K562 (cell line): ENCODE data around the gene ACKR3. TPM values are rescaled to one million over a fixed set of nuclear protein-coding genes. Genes with fewer than 3 reads are reported as not detected.

Experiments
- ATAC-seq: fragments of 200-7000 bp; cut with Tn5 transposase; 3 replicates; pipeline ENCODE4 v1.9.1; 2020; ENCODE audit warnings: moderate library complexity
- BruUV-seq: library from RNA; stranded (reverse); fragments of 400-500 nt; replicated peaks from 2 replicates; lab custom pipeline; 2021; lab: Mats Ljungman, UMichigan
- CTCF ChIA-PET: fragments of 300-600 bp; formaldehyde crosslinking; extraction: SDS; loops from one replicate; lab custom pipeline; 2021; ENCODE audit warnings: low intra/inter-chr PET ratio; lab: Yijun Ruan, JAX
- POLR2A ChIA-PET: fragments of 300-600, 350-650 bp; sonication (Branson Sonifier 250); formaldehyde crosslinking; extraction: SDS; loops from one replicate; lab custom pipeline; 2021; ENCODE audit warnings: antibody characterized with exemption, inconsistent platforms; lab: Yijun Ruan, JAX
- DNase-seq, 4 experiments: peaks; one replicate each; pipeline versions ENCODE4 v3.0.0 to v3.0.0-alpha.2; 2011 to 2018; ENCODE audit warnings: low spot score in 3 of 4, mixed read lengths in 3 of 4; ENCODE audit errors: extremely low read depth in 1 of 4
- FAIRE-seq: peaks from 2 replicates; lab custom pipeline; 2011; peaks lifted over from hg19 to GRCh38; lab: Jason Lieb, UNC
- H2AFZ ChIP-seq: 2 replicates; pipeline ENCODE4 v1.6.0; 2011; ENCODE audit warnings: low read depth, low read length, control low read depth, inconsistent platforms
- H3K27ac ChIP-seq: fragments of 200-600 bp; 3 replicates; pipeline ENCODE4 v1.8.0; 2011; ENCODE audit warnings: low read depth, mild to moderate bottlenecking, control low read depth, inconsistent platforms, low read length, moderate library complexity, mixed read lengths; ENCODE audit errors: extremely low read depth
- H3K27me3 ChIP-seq, 2 experiments: fragments of 300-600 bp in 1 of 2; 2 replicates in 1 of 2; 3 replicates in 1 of 2; pipeline versions ENCODE4 v1.6.0 to v1.8.0; 2011; ENCODE audit warnings: inconsistent platforms in 2 of 2, low read length in 2 of 2, mild to moderate bottlenecking in 1 of 2, mixed read lengths in 1 of 2, moderate library complexity in 1 of 2; ENCODE audit not compliant: control insufficient read depth in 2 of 2, insufficient read depth in 2 of 2
- H3K36me3 ChIP-seq: fragments of 300-600 bp; 3 replicates; pipeline ENCODE4 v1.8.0; 2011; ENCODE audit warnings: mild to moderate bottlenecking, low read length, inconsistent platforms; ENCODE audit not compliant: control insufficient read depth, insufficient read depth
- H3K4me1 ChIP-seq, 2 experiments: fragments of 200-600 bp in 1 of 2; replicated peaks in 1 of 2; 2 replicates in 1 of 2; 3 replicates in 1 of 2; pipeline versions ENCODE4 v1.5.1 to v1.8.0; 2011; ENCODE audit warnings: inconsistent platforms in 2 of 2, low read length in 2 of 2, mild to moderate bottlenecking in 1 of 2, mixed read lengths in 1 of 2, moderate library complexity in 1 of 2; ENCODE audit not compliant: control insufficient read depth in 2 of 2, insufficient read depth in 2 of 2
- H3K4me2 ChIP-seq: 2 replicates; pipeline ENCODE4 v1.6.1; 2011; ENCODE audit warnings: low read length, control low read depth, inconsistent platforms, mixed read lengths; ENCODE audit not compliant: insufficient read depth
- H3K4me3 ChIP-seq: fragments of 200-600 bp; sonication (generic), shearing (Covaris generic); 2 replicates; pipeline ENCODE4 v1.5.1; 2016; ENCODE audit warnings: control low read depth, inconsistent platforms
- H3K79me2 ChIP-seq: fragments of 200-600 bp; 3 replicates; pipeline ENCODE4 v1.8.0; 2011; ENCODE audit warnings: low read length, inconsistent platforms; ENCODE audit not compliant: control insufficient read depth, insufficient read depth
- H3K9ac ChIP-seq, 2 experiments: 2 replicates each; pipeline versions ENCODE4 v1.6.0 to v1.6.1; 2011; ENCODE audit warnings: low read depth in 2 of 2, low read length in 2 of 2, control low read depth in 1 of 2, inconsistent platforms in 1 of 2, mild to moderate bottlenecking in 1 of 2, mixed read lengths in 1 of 2; ENCODE audit not compliant: insufficient read depth in 1 of 2
- H3K9me1 ChIP-seq: one replicate; pipeline ENCODE4 v1.6.0; 2011; ENCODE audit warnings: inconsistent platforms, mild to moderate bottlenecking, low read length, moderate library complexity; ENCODE audit not compliant: control insufficient read depth, insufficient read depth
- H3K9me3 ChIP-seq: replicated peaks from 2 replicates; pipeline ENCODE4 v1.5.1; 2011; ENCODE audit warnings: low read depth, low read length, inconsistent platforms; ENCODE audit not compliant: control insufficient read depth, insufficient read depth
- H4K20me1 ChIP-seq: replicated peaks from 2 replicates; pipeline ENCODE4 v1.6.1; 2011; ENCODE audit warnings: low read length, inconsistent platforms, mixed read lengths; ENCODE audit not compliant: control insufficient read depth, insufficient read depth
- ARHGAP35 ChIP-seq: fragments of 450-650 bp; IDR thresholded peaks from 2 replicates; pipeline ENCODE4 v1.6.1; 2018; ENCODE audit not compliant: partially characterized antibody
- BHLHE40 ChIP-seq: IDR thresholded peaks from 2 replicates; pipeline ENCODE4 v1.6.1; 2011; ENCODE audit warnings: low read length, improper control_type of control experiment
- CC2D1A ChIP-seq: fragments of 450-650 bp; IDR thresholded peaks from 2 replicates; pipeline ENCODE4 v1.6.1; 2017; ENCODE audit warnings: mild to moderate bottlenecking
- CTBP1 ChIP-seq: fragments of 450-650 bp; IDR thresholded peaks from 2 replicates; pipeline ENCODE4 v1.6.1; 2016; ENCODE audit warnings: borderline replicate concordance
- FOXK2 ChIP-seq, 2 experiments: fragments of 450-650 bp; IDR thresholded peaks in 1 of 2; conservative IDR thresholded peaks in 1 of 2; 2 replicates each; pipeline ENCODE4 v1.6.1; 2016; ENCODE audit warnings: low read depth in 2 of 2, mild to moderate bottlenecking in 1 of 2
- IRF1 ChIP-seq: sonication (generic); formaldehyde crosslinking; IDR thresholded peaks from 2 replicates; pipeline ENCODE4 v1.8.0; 2022; ENCODE audit warnings: missing genetic modification reagents, mild to moderate bottlenecking, borderline replicate concordance
- KLF10 ChIP-seq: fragments of 250-450 bp; sonication (Bioruptor Pico); IDR thresholded peaks from 2 replicates; pipeline ENCODE4 v1.6.1; 2021; ENCODE audit warnings: matching md5 sums
- MEF2D ChIP-seq: conservative IDR thresholded peaks from 2 replicates; pipeline ENCODE4 v1.6.1; 2016; ENCODE audit warnings: low read depth, missing genetic modification characterization, missing compliant biosample characterization
- NFXL1 ChIP-seq: fragments of 450-650 bp; formaldehyde crosslinking; IDR thresholded peaks from 2 replicates; pipeline ENCODE4 v1.4.0; 2021; ENCODE audit warnings: mild to moderate bottlenecking
- POLR2AphosphoS2 ChIP-seq: IDR thresholded peaks from 2 replicates; pipeline ENCODE4 v1.6.1; 2012; ENCODE audit warnings: low read length, improper control_type of control experiment
- ZBTB49 ChIP-seq: sonication (generic); formaldehyde crosslinking; IDR thresholded peaks from 2 replicates; pipeline ENCODE4 v1.8.0; 2022; ENCODE audit warnings: missing genetic modification reagents, mild to moderate bottlenecking, borderline replicate concordance
- ZNF507 ChIP-seq: conservative IDR thresholded peaks from 2 replicates; pipeline ENCODE4 v1.6.1; 2017; ENCODE audit warnings: missing genetic modification characterization, missing compliant biosample characterization
- WGBS: fragments of 100-300 bp; shearing (Covaris generic); methylation state at CpG from one replicate; pipeline ENCODE4 v1.1.6; 2016; ENCODE audit warnings: low coverage, mixed read lengths; ENCODE audit not compliant: insufficient coverage; ENCODE audit errors: missing lambda C conversion rate; 5-methylcytosine and 5-hydroxymethylcytosine counted together
- in situ Hi-C: fragments of 300-500 bp; cut with MboI; formaldehyde crosslinking; loops from 4 replicates; pipeline ENCODE4 v1.15.0; 2018; ENCODE audit warnings: inconsistent platforms, mixed read lengths
- intact Hi-C: fragments of 100-400 bp; cut with micrococcal nuclease; formaldehyde crosslinking; loops from 2 replicates; pipeline ENCODE4 v1.14.2; 2022
- polyA plus RNA-seq, 8 experiments: library from polyadenylated mRNA; depleted of rRNA in 4 of 8; stranded (reverse) in 5 of 8; unstranded in 3 of 8; fragments of >200 nt; fragmentation: Nextera tagmentation in 2 of 8; fragmentation: Illumina TruSeq in 1 of 8; extraction: Ambion mirVana in 2 of 8; extraction: Trizol in 1 of 8; gene quantifications; 2 replicates each; pipeline versions ENCODE4 v1.2.1 to v1.2.3, GENCODE V29; 2011 to 2014; ENCODE audit warnings: inconsistent platforms in 1 of 8, missing spikeins in 1 of 8
- total RNA-seq, 7 experiments: library from RNA; depleted of rRNA in 6 of 7; stranded (reverse); fragments of >200 nt in 6 of 7; fragmentation: Illumina TruSeq in 2 of 7; extraction: Trizol in 2 of 7; gene quantifications; 2 replicates each; pipeline versions ENCODE4 v1.2.1 to v1.2.3, GENCODE V29; 2011 to 2021; ENCODE audit warnings: low replicate concordance in 1 of 7

Gene ACKR3
- total and polyA plus RNA-seq, 9 of the 15 experiments (the other 6 are each of a cell fraction or from before 2014, with no cell fraction given): 0.07 TPM; not detected in 8

- no peaks in the 10 kb centered on the region for H3K9me1 ChIP-seq
- H3K9me3 ChIP-seq: no peaks in the 10 kb centered on the region
- H4K20me1 ChIP-seq: no peaks in the 10 kb centered on the region
- H3K79me2 ChIP-seq: no peaks in the 10 kb centered on the region
- H2AFZ ChIP-seq: no peak overlapping the region
- ATAC-seq: no peak
- intact Hi-C loops: no loop called here
- H3K27ac ChIP-seq: no peak overlapping the region
- no peak for DNase-seq
- POLR2A ChIA-PET: interaction anchor here (1.0 kb wide), 1 partner anchor 26 kb away, joined by 3 read pairs; no protein-coding TSS in a partner anchor
- no peaks in the 10 kb centered on the region for H3K36me3 ChIP-seq
- no peak for FAIRE-seq
- no peak for TF ChIP-seq BHLHE40
- CTCF ChIA-PET: no interaction called here
- H3K4me1 ChIP-seq: no peaks in the 10 kb centered on the region
- in situ Hi-C loops: no loop called here
- 0% methylated on average over 5 of the region's 5 CpGs for whole genome bisulfite sequencing
- no peak overlapping the region for H3K4me2 ChIP-seq
- peaks cover 3 to 31% of the 10 kb centered on the region in 2 experiments; a peak in 3 of 5 replicates for H3K27me3 ChIP-seq
- BruUV-seq: no TSS peak
- no peak overlapping the region for H3K9ac ChIP-seq
- no peak overlapping the region for H3K4me3 ChIP-seq
Measured at GRCh38 chr2:236614551-236614950, 44.9 kb downstream of the ACKR3 start.

- no TSS peak for BruUV-seq
- ATAC-seq: no peak
- Histone ChIP-seq H3K27me3 (peaks cover 4 to 31% of the 10 kb centered on the region in 2 experiments; a peak in 3 of 5 replicates), H3K27ac (no peak overlapping the region), H3K36me3 (no peaks in the 10 kb centered on the region), H3K9me3 (no peaks in the 10 kb centered on the region), H3K9ac (no peak overlapping the region), H3K4me1 (no peaks in the 10 kb centered on the region), H4K20me1 (no peaks in the 10 kb centered on the region), H3K4me2 (no peak overlapping the region), H2AFZ (no peak overlapping the region), H3K9me1 (no peaks in the 10 kb centered on the region), H3K4me3 (no peak overlapping the region), H3K79me2 (no peaks in the 10 kb centered on the region)
- TF ChIP-seq ZBTB49 (CRISPR knock-in tag) (no peak), KLF10 (CRISPR knock-in tag) (no peak), IRF1 (no peak), NFXL1 (CRISPR knock-in tag) (no peak), CC2D1A (no peak), ZNF507 (no peak), ARHGAP35 (no peak), MEF2D (tag) (no peak), FOXK2 (conservative IDR thresholded peaks at IDR 0.05 in 1 of 2, IDR thresholded peaks at IDR 0.05 in 1 of 2; ENCODE audit: low read depth in 2 of 2) (no peak), CTBP1 (no peak), POLR2AphosphoS2 (no peak)
- in situ Hi-C loops (no loop called here), intact Hi-C loops (no loop called here)
- CTCF ChIA-PET: no interaction called here
- POLR2A ChIA-PET: interaction anchor here (1.1 kb wide), 1 partner anchor 18 kb away, joined by 3 read pairs; no protein-coding TSS in a partner anchor
- FAIRE-seq: no peak
- WGBS: 4% methylated on average over 5 of the region's 6 CpGs
- DNase-seq: no peak
Measured at GRCh38 chr2:236616031-236616430, 46.4 kb downstream of the ACKR3 start.
